ENCODE results near the gene MN1. TPM values are rescaled to one million over a fixed set of nuclear protein-coding genes. Genes with fewer than 3 reads are reported as not detected.

Gene MN1
- total RNA-seq, 2 experiments from 2014 or later, result 0.12 TPM; not detected in 1

GRCh38 chr22:27716074-27716473, 85.5 kb downstream of the MN1 start:
- Mint-ChIP-seq H3K27ac (no peak overlapping the region), H3K4me1 (ENCODE audit: low read depth) (no peaks in the 10 kb centered on the region), H3K36me3 (ENCODE audit: low read depth) (no peaks in the 10 kb centered on the region), H3K27me3 (ENCODE audit: low read depth) (peaks cover 33% of the 10 kb centered on the region), H3K9me3 (no peaks in the 10 kb centered on the region), H3K4me3 (no peak overlapping the region)
- intact Hi-C loops (cut with micrococcal nuclease), result no loop called here
- DNase-seq, result no peak
- CTCF ChIA-PET, result no interaction called here

- no peaks in the 10 kb centered on the region for H3K36me3 Mint-ChIP-seq (ENCODE audit: low read depth)
- intact Hi-C loops (cut with micrococcal nuclease), result no loop called here
- H3K27me3 Mint-ChIP-seq (ENCODE audit: low read depth), result peaks cover 43% of the 10 kb centered on the region
- no peaks in the 10 kb centered on the region for H3K4me1 Mint-ChIP-seq (ENCODE audit: low read depth)
- no peak overlapping the region for H3K27ac Mint-ChIP-seq
- H3K4me3 Mint-ChIP-seq, result no peak overlapping the region
- CTCF ChIA-PET, result no interaction called here
- no peak for DNase-seq
- H3K9me3 Mint-ChIP-seq, result no peaks in the 10 kb centered on the region
Measured at GRCh38 chr22:27715106-27715505, 86.5 kb downstream of the MN1 start.

GRCh38 chr22:27714068-27714467, 87.5 kb downstream of the MN1 start:
- intact Hi-C loops (cut with micrococcal nuclease), result no loop called here
- Mint-ChIP-seq H3K27me3 (ENCODE audit: low read depth) (peaks cover 52% of the 10 kb centered on the region), H3K27ac (no peak overlapping the region), H3K4me1 (ENCODE audit: low read depth) (no peaks in the 10 kb centered on the region), H3K36me3 (ENCODE audit: low read depth) (no peaks in the 10 kb centered on the region), H3K9me3 (no peaks in the 10 kb centered on the region), H3K4me3 (no peak overlapping the region)
- CTCF ChIA-PET, result no interaction called here
- DNase-seq, result no peak

- no peak for DNase-seq
- CTCF ChIA-PET, result no interaction called here
Measured at GRCh38 chr22:27713461-27713860, 88.1 kb downstream of the MN1 start.

DNA sequence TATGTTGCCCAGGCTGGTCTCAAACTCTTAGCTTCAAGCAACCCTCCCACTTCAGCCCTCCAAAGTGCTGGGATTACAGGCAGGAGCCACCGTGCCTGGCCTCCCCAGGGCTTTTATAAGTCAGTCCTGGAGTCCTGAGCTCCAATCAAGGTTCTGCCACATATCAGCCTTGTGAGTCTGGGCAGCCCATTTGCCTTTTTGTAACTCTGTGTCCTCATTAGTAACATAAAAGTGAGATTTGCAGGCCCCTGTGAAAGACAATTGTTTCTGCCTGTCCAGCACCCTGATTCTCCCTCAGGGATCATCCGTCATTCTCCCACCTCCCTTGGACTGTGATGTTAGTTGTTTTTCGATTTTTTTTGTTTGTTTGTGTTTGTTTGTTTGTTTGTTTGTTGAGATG, 89.8 kb downstream of the MN1 start:
- Mint-ChIP-seq H3K27me3 (ENCODE audit: low read depth) (peaks cover 36% of the 10 kb centered on the region), H3K36me3 (ENCODE audit: low read depth) (no peaks in the 10 kb centered on the region), H3K9me3 (no peaks in the 10 kb centered on the region), H3K4me1 (ENCODE audit: low read depth) (no peaks in the 10 kb centered on the region), H3K27ac (no peak overlapping the region), H3K4me3 (no peak overlapping the region)
- CTCF ChIA-PET, result no interaction called here
- intact Hi-C loops (cut with micrococcal nuclease), result no loop called here
- DNase-seq, result no peak

More at GRCh38 chr22:27713461-27713860, 88.1 kb downstream of the MN1 start:
- peaks cover 48% of the 10 kb centered on the region for H3K27me3 Mint-ChIP-seq (ENCODE audit: low read depth)
- H3K36me3 Mint-ChIP-seq (ENCODE audit: low read depth), result no peaks in the 10 kb centered on the region
- H3K4me1 Mint-ChIP-seq (ENCODE audit: low read depth), result no peaks in the 10 kb centered on the region
- H3K4me3 Mint-ChIP-seq, result no peak overlapping the region
- H3K27ac Mint-ChIP-seq, result no peak overlapping the region
- intact Hi-C loops (cut with micrococcal nuclease), result no loop called here
- H3K9me3 Mint-ChIP-seq, result no peaks in the 10 kb centered on the region

DNA sequence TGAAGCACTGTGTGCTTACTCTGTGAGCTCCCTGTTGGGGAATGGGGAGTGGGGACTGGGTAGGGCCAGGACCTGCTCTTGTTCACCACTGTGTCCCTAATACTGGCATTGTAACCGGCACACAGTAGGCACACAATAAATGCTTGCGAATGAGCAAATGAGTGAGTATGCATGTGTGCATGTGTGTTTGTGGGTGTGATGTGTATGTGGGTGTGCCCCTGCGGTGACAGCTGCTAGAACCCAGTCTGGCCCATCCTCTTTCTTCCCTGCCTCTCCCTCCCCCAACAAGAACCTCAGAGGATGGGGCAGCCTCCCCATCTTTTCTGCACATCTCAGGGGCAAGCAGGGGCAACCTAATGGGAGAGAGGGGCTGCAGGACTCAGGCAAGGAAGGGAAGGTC, 90.5 kb downstream of the MN1 start:
- Mint-ChIP-seq H3K36me3 (ENCODE audit: low read depth) (no peaks in the 10 kb centered on the region), H3K27ac (no peak overlapping the region), H3K27me3 (ENCODE audit: low read depth) (peaks cover 38% of the 10 kb centered on the region), H3K4me1 (ENCODE audit: low read depth) (no peaks in the 10 kb centered on the region), H3K4me3 (no peak overlapping the region), H3K9me3 (no peaks in the 10 kb centered on the region)
- CTCF ChIA-PET, result no interaction called here
- intact Hi-C loops (cut with micrococcal nuclease), result no loop called here
- DNase-seq, result no peak

DNA sequence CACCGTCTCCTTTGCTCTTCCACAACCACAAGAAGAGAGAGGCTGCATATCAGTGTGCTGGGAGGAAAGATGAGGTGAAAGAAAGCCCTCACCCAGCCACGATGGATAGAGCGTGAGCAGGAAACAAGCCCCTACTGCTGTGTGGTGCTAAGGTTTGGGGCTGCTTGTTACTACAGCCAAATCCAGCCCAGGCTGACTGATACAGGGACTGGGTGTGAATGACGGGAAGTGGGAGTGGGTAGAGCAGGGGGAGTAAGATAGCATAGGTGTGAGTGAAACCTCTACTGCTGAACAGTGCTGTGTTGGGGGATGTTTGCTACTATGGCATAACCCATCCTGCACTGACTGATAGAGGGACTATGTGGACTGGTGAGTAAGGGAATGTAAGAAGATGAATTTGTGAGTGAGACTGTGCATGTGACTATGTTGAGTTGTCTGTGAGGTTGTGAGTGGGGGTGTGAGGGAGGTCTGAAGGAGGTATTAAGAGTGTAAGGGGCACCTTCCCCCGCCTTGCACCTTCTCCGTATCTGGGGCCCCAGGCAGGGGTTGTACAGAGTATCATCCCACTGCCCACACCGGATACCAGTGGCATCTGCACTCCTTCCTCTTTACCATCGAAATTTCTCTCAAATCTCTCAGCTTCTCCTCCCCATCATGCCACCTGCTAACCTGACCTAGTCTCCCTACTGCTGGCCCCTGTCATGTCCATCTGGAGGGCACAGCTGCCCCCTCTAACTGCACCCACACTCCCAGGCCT, 91.5 kb downstream of the MN1 start:
- intact Hi-C loops (cut with micrococcal nuclease), result no loop called here
- CTCF ChIA-PET, result no interaction called here
- H3K27ac Mint-ChIP-seq, result no peak overlapping the region
- no peak overlapping the region for H3K4me3 Mint-ChIP-seq
- DNase-seq, result no peak
- no peaks in the 10 kb centered on the region for H3K4me1 Mint-ChIP-seq (ENCODE audit: low read depth)
- H3K9me3 Mint-ChIP-seq, result no peaks in the 10 kb centered on the region
- H3K27me3 Mint-ChIP-seq (ENCODE audit: low read depth), result peaks cover 36% of the 10 kb centered on the region
- H3K36me3 Mint-ChIP-seq (ENCODE audit: low read depth), result no peaks in the 10 kb centered on the region

DNA sequence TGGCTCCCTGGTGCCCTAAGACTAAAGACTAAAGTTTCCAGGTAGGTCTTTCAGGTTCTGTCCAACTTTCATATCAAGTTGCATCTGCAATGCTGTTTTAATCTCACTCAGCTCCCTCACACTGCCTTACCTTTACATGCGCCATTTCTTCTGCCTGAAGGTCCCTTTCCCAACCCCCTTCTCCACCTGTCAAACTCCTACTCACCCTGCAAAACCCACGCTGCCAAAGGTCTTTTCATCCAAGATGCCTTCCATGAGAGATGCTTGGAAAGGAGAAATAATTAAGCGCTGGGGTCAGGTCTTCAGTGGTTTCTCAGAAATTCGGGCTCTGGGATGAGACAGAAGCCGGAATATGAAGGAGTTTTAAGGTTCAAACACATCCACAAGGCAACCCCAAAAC, 95.1 kb downstream of the MN1 start:
- no peak overlapping the region for H3K27ac Mint-ChIP-seq
- intact Hi-C loops (cut with micrococcal nuclease), result no loop called here
- no peaks in the 10 kb centered on the region for H3K4me1 Mint-ChIP-seq (ENCODE audit: low read depth)

GRCh38 chr22:27705408-27706080, 96.0 kb downstream of the MN1 start:
- intact Hi-C loops (cut with micrococcal nuclease), result no loop called here
- DNase-seq, result no peak

More for the DNA sequence above, 95.1 kb downstream of the MN1 start:
- no peak for DNase-seq
- Mint-ChIP-seq H3K9me3 (peaks cover 2% of the 10 kb centered on the region), H3K27me3 (ENCODE audit: low read depth) (peaks cover 25% of the 10 kb centered on the region), H3K36me3 (ENCODE audit: low read depth) (no peaks in the 10 kb centered on the region), H3K4me3 (no peak overlapping the region)
- CTCF ChIA-PET, result no interaction called here

DNA sequence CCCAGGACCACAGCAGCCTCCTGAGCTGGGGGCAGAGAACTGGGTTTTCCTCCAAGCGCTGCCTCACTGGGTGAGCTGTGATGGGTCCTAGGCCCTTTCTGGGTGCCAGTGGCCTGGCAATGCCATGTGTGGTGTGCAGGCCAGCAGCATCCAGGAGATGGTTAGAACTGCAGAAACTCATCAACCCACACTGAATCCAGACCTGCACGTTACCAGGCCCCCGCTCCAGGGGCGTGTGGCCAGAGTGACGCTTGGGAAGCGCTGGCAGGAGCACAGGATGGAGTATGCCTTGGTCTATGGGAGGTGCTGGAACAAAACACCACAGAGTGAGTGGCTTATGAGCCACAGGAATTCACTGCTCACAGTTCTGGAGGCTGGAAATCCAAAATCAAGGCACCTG, 97.0 kb downstream of the MN1 start:
- Mint-ChIP-seq H3K27me3 (ENCODE audit: low read depth) (peaks cover 7% of the 10 kb centered on the region), H3K4me1 (ENCODE audit: low read depth) (no peaks in the 10 kb centered on the region), H3K9me3 (peaks cover 2% of the 10 kb centered on the region), H3K4me3 (no peak overlapping the region), H3K27ac (no peak overlapping the region), H3K36me3 (ENCODE audit: low read depth) (no peaks in the 10 kb centered on the region)
- CTCF ChIA-PET, result no interaction called here
- intact Hi-C loops (cut with micrococcal nuclease), result no loop called here
- no peak for DNase-seq

More at GRCh38 chr22:27705408-27706080, 96.0 kb downstream of the MN1 start:
- Mint-ChIP-seq H3K27ac (no peak overlapping the region), H3K9me3 (peaks cover 2% of the 10 kb centered on the region), H3K4me3 (no peak overlapping the region), H3K27me3 (ENCODE audit: low read depth) (peaks cover 17% of the 10 kb centered on the region), H3K4me1 (ENCODE audit: low read depth) (no peaks in the 10 kb centered on the region), H3K36me3 (ENCODE audit: low read depth) (no peaks in the 10 kb centered on the region)
- CTCF ChIA-PET, result no interaction called here

DNA sequence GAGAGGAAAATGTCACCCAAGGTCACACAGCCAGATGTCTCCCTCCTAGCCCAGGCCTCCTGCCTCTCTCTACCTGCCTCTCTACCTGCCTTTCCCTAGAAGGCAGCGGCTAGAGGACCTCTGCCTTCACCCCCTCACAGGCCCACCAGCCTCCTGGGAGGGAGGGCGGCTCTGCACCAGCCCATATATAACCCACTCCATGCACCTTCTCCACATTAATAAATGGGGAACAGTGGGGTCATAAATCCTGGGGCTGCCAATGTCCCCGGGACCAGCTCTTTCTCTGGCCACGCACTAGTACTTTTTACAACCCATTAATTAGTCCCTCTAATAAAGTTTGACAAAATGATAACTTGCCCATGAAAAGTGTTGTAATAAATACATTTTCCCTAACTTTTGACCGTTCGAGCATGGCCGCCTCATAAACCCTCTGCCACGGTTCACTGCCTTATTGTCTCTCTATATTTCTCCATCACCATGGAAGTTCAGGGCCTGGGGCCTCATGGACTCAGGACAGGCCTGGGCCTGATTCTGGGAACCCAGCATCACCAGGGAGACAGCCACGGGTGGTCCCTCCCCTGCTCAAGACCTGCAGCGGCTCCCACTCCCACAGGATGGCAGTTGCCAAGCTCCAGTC, 102.1 kb downstream of the MN1 start:
- CTCF ChIA-PET, result no interaction called here
- H3K27ac Mint-ChIP-seq, result no peak overlapping the region
- H3K4me3 Mint-ChIP-seq, result no peak overlapping the region
- no peaks in the 10 kb centered on the region for H3K4me1 Mint-ChIP-seq (ENCODE audit: low read depth)
- DNase-seq, result no peak
- peaks cover 2% of the 10 kb centered on the region for H3K27me3 Mint-ChIP-seq (ENCODE audit: low read depth)
- no peaks in the 10 kb centered on the region for H3K36me3 Mint-ChIP-seq (ENCODE audit: low read depth)
- H3K9me3 Mint-ChIP-seq, result peaks cover 8% of the 10 kb centered on the region
- intact Hi-C loops (cut with micrococcal nuclease), result no loop called here

GRCh38 chr22:27698813-27699212, 102.7 kb downstream of the MN1 start:
- DNase-seq, result no peak
- peaks cover 8% of the 10 kb centered on the region for H3K9me3 Mint-ChIP-seq
- H3K27ac Mint-ChIP-seq, result no peak overlapping the region
- no peaks in the 10 kb centered on the region for H3K4me1 Mint-ChIP-seq (ENCODE audit: low read depth)
- H3K27me3 Mint-ChIP-seq (ENCODE audit: low read depth), result peaks cover 6% of the 10 kb centered on the region
- CTCF ChIA-PET, result no interaction called here
- H3K4me3 Mint-ChIP-seq, result no peak overlapping the region
- no peaks in the 10 kb centered on the region for H3K36me3 Mint-ChIP-seq (ENCODE audit: low read depth)
- intact Hi-C loops (cut with micrococcal nuclease), result no loop called here

Measured in activated naive CD4-positive, alpha-beta T cell treated with anti-CD3 and anti-CD28 coated beads for 36 hours (primary cell).